ENCODE measurements around the gene SOX1.

The SOX1 gene

DNA sequence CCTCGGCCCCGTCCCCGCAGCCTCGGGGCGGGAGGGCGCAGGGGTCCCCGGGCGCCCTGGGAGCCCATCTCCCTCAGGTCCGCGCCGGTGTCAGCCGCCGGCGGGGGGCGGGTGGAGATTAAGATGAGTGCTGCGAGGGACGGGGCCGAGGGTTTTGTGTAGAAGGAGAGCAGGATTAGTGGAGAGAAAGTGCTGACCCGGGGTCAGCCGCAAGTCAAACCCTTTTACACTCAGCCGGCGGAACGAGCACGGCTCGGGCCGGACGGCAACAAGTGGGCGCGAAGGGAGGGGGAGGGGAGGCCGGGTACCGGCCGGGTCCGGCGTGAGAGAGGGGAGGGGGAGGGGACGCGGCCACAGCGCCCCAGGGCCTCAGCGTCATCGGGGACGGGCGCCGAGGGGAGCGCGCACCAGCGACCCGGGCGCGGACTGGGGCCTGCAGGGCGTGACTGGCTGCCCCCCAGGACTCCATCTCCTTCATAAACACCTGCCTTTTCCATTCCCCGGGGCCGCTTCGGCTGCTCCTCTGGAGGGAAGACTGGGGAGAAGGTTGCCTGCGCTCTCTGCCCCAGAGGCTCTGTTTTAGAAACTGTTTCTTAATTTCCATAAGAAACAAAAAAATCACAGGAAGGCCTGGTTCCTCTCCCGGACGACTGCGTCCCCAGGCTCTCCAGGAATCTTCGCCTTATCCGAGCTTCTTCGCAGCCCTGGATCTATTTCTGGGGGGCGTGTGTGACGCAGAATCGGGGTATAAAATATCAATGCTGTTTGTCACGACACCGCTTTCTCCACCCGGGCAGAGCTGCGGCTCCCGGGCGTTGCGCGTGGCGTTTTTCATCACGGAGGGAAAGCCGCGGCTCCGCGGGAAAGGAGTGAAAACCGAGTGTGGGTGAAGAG lies 6.5 kb downstream of the SOX1 start:
- no peak for DNase-seq

DNA sequence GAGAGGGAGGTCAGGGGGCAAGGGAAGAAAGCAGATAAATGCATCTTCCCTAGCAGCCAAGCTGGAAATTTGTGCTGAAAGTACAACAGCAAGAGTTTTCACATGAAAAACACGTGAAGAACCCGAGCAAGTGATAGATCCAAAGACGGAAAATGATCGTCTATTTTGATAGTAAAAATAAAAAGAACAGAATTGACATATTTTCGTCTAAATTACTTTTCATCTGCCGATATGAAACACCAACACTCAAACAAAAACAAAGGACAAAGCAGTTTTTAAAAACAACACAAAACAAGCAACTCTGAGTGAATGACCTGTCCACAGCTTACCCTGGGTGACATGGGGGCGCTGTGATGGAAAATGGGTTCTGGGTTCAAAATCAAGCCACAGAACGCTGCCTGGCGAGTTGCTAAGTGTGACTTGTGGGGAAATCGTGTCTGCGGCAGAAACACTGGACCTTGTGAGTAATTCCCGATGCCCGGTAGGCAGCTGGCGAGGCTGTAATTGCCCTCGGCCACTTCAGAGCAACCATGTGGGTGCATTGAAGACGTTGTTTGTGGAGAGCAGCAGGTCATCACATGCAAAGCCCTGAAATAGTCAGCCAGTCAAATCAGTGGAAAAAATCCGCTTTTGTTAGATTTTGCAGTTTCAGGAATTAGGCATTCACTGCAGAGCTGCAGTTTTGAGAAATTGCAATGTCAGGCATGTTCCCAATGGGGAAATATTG lies 7.4 kb downstream of the SOX1 start:
- DNase-seq, result no peak

DNA sequence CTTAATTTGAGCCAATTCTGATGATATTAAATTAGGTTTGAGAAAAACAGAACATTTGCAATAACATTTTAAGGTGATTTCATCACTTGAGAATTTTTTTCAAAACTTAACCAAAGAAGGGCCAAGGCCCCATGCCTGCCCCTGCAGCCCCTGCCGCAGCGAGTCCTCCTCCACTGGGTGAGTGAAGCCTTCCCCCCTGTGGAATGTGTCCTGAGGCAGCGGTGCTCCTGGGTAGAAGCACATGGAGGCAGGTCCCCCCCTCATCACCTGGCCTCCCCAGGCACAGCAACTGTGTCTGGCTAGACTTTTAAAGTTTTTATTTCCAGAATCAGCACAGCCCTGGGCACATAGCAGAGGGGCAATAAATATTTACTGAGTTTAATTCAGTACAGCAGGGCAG lies 10.8 kb downstream of the SOX1 start:
- no peak for DNase-seq

- DNase-seq, result no peak
Measured at GRCh38 chr13:112078216-112078615, 11.3 kb downstream of the SOX1 start.

- DNase-seq, result no peak
Measured at GRCh38 chr13:112078879-112079531, 12.1 kb downstream of the SOX1 start.

- DNase-seq, result no peak
Measured at GRCh38 chr13:112079696-112080095, 12.7 kb downstream of the SOX1 start.

DNA sequence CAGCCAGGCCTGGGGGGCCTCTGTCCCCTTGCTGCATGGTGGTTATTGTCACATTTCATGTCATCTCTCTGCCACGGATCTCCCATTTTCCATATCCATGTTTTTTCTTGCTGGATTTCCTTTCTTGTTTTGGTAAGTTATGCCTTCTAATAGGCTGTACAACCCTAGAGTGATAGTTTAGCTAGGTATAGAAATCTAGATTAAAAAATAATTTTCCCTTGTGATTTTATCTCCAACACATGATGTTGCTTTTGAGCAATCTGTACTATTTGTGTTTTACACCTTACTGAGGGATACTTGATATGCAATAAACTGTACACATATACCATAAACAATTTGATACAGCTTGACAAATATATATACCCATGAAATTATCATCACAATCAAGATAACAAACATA lies 17.0 kb downstream of the SOX1 start:
- no peak for DNase-seq

- no peak for DNase-seq
Measured at GRCh38 chr13:112092453-112092852, 25.5 kb downstream of the SOX1 start.

DNA sequence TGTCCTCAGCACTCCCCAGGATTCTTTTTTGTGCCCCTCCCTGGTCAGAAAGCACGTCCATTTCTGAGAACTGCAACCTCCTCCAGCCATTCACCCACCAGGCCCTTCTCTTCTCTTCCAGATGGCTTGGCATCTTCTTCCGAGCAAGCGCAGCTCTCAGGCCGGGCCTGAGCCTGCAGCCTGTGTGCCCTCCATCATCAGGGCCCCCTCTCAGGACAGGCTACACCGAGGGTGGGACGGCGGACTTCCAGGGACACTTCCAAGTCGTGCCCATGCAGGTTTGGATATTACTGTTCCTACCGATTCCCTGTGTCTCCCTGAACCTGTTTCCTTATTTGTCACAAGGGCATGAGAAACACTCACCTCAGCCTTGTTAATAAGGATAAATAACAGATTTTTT lies 28.4 kb downstream of the SOX1 start:
- no peak for DNase-seq

GRCh38 chr13:112096959-112097358 lies 30.0 kb downstream of the SOX1 start:
- no peak for DNase-seq

DNA sequence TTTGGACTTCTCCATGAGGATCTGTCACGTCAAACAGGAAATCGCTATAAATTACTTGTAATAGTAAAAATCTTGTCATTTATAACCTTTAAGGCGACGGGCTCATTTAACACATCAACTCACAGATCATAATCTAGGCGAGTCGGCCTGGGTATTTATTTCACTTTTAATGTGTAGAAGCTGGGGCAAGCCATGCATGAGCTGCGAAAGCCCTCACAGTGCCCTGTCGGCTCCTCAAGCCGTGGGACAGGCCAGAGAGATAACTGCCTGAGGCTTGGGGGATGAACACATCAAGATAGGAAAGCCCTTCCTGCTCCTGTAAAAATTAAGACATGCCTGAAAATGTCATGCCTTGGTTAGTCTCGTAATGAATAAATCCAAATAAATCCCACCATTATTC lies 30.8 kb downstream of the SOX1 start:
- DNase-seq, result no peak

- no peak for DNase-seq
Measured at GRCh38 chr13:112098699-112099098, 31.8 kb downstream of the SOX1 start.

DNA sequence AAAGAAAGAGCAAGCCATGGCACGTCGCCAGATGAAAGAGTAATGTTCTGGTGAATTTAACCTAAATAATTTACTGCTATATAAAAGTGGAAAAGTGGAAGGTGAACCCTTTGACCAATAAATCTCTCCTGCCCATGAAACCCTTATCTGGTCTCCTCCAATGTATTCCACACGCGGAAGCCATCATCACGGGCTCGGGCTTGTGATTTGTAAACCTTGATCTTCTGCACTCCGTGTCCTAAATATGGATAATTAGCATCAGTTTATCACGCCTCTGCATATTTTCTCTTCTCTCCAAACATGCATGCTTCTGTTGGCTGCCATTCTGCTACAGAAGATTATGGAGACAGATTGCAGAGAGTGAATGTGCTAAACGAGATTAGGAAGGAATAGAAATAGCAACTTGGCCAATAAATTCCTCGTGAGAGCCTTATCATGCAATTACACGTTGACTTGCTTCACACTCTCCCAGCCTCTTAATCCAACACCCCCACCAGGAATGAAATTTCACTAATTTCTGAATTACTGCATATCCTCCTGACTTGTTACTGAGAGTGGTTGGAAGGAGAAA lies 34.5 kb downstream of the SOX1 start:
- no peak for DNase-seq

DNA sequence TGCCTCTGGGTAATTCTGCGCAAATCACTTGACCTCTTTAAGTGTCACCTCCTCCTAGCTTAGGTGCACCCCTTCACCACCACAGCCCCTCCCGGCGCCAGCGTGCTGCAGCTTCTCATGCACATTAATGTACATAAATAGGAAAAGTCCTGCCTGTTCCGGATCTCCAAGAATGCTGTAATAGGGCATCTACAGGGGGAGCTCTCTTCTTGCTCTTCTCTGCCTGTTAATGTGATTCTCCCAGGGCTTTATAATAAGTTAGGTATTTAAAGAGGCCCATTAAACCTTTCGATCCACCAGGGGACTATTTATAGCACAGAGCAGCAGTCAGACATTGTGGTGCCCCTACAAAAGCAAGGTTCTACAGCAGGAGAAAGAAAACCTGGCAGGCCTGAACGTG lies 35.3 kb downstream of the SOX1 start:
- DNase-seq, result no peak

DNA sequence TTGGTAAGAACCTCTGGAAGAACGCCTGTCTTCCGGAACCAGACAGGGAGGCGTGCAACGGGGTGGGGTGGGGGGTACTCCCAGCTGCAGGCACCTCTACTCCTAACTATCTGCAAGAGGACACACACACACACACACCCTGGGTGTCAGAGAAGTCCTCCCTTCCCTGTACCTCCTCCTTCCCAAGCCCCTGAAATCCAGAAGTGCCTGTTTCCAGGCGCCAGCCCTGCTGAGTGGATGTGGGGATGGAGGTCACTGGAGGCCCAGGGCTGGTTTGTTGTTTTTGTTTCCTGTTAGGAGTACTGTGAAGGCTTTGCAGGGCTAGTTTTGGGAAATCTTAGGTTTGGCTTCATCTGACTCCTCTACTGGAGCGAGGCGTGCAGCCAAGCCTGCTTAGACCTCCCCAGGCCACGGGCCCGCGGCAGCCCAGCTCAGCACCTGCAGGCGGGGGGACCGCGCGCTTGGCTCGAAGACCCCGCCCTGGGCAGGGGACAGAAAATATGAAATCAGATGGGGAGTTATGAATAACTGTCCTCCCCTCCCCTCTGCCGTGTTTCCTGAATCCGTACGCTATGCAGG lies 36.4 kb downstream of the SOX1 start:
- DNase-seq, result peak; percentile 21

DNA sequence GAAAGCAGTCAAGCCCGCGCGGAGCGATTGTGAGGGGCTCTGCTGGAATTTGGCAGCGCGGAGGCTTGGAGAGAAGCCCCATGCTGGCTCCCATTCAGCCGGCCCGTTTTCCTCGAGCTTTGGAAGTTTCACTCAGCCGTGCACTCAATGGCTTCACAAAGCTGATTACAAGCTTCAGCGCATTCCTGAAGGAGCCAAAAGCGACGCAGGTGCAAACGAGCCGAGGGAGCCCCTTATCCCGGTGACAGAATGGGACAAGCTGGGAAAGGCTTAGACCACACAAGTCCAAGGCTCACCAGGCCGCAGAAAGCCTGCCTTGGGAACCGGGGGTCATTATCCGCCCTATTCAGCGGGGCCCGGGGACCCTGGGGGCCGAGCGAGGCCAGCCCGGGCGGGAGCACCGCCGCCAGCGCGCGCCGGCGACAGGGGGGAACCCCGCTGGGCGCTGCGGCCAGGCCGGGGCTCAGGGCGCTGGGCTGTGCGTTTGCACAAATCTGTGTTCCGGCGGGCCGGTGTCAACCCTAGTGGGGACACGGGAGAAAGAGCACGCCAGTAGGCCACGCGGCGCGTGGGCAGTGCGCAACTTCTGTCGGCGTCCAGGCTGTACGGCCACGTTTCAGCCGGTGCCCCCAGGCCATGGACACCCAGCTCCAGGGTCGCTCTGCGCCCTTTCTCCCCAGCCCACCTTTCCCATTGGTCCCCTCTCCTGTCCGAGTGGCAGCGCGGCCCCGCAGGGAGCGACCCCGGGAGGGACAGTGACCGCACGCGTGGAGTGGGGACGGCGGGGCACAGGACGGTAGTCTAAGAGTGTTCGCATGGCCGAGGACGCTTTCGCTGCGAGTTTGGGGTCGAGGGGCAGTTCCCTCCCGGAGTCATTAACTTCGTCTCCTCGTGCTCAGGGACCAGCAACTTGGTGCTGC lies 37.3 kb downstream of the SOX1 start:
- DNase-seq, result peak; percentile 31

- no peak for DNase-seq
Measured at GRCh38 chr13:112104881-112105234, 37.9 kb downstream of the SOX1 start.

GRCh38 chr13:112105244-112105681 lies 38.3 kb downstream of the SOX1 start:
- DNase-seq, result no peak

DNA sequence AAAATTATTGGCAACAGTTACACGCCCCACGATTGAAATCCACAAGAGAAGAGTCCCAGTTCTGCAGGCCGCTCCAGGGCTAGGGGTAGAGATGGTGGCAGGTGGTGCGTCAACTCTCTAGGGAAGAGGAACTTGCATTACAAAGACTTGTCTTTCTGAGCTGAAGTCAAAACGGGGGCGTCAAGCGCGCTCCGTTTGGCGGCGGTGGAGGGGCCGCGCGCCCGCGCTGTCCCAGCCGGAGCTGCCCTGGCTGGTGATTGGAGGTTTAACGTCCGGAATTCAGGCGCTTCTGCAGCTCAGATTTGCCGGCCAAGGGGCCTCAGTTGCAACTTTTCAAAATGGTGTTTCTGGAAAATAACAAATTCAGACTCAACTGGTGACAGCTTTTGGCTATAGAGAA lies 38.9 kb downstream of the SOX1 start:
- no peak for DNase-seq

DNA sequence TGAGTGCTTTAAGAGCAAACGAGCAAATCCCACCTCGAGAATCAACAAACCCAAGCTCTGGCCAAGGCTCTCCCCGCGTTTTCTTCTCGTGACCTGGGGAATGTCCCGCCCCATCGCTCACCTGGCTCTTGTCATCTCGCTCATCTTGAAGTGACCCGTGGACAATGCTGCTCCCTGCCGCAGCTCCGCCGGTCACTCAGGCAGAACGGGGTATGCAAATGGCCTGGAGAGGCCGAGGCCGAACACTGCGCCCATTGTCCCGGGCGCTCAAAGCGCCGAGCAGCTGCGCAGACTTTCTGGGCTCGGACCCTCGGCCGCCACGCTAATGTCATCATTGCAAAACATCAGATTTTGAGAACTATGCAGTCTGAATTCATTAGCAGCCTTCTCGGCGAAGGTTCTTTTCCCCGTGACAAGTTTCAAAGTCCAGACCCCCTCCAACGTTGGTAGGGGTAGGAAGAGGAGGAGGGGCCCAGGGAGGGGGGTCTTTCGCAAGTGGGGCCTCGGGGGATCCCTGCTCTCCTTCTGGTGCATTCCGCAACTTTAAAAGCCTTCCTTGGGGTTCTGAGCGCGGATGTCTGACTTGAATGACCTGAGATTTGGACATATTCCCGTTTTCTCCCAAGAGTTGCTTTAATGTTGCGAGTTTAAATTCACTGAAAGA lies 39.7 kb downstream of the SOX1 start:
- peak; percentile 55 for DNase-seq

DNA sequence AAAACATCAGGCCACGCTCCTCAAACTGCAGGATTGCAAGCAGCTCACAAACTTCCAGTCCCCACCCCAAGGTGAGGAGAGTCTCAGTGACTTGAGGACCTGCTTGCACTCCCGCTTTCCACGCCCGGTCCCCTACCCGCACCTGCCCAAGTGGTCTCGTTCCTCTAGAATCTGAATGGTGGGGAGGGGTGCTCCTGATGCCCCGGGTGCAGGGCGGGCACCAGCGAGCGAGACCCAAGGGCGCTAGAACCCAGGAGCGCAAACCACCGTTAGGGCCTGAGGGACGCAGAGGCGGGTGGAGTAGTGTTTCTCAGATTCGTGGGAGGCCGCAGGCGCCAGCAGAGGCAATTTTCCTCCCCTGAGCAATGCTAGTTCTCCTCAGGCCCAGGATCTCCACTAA lies 40.3 kb downstream of the SOX1 start:
- no peak for DNase-seq

All from midbrain (tissue), 1 donor.